Ovary (tissue), 3 donors: ENCODE measurements around the gene FLRT2.

ENCODE experiments used
- CTCF ChIP-seq, 3 donors: fragments of 450-650 bp in 2 of 3; fragments of 200-600 bp in 1 of 3; IDR thresholded peaks; one replicate each; pipeline versions ENCODE4 v1.5.1 to v1.8.0; 2016 to 2022; ENCODE audit warnings: antibody characterized with exemption in 3 of 3, mild to moderate bottlenecking in 1 of 3
- POLR2A ChIP-seq: fragments of 450-650 bp; IDR thresholded peaks from one replicate; pipeline ENCODE4 v1.6.1; 2017; ENCODE audit warnings: antibody characterized with exemption, mild to moderate bottlenecking, moderate library complexity
- donor health status: DM: no; HTN: no; CAD: no.

- TF ChIP-seq POLR2A (no peak), CTCF (IDR thresholded peaks at IDR 0.05) (no peak)
Observed at GRCh38 chr14:85618978-85619377, 89.0 kb downstream of the FLRT2 start.
